Upper lobe of left lung (tissue), 4 donors: ENCODE measurements around the gene PRAF2.

Source experiments
- CTCF ChIP-seq, 6 experiments: fragments of 450-650 bp in 4 of 6; fragments of 200-600 bp in 2 of 6; sonication (generic) in 2 of 6; IDR thresholded peaks; one replicate each; pipeline ENCODE4 v1.5.1; 2016 to 2019; ENCODE audit warnings: antibody characterized with exemption in 6 of 6
- POLR2A ChIP-seq, 4 donors: fragments of 450-650 bp; IDR thresholded peaks; one replicate each; pipeline ENCODE4 v1.5.1; 2016 to 2017; ENCODE audit warnings: antibody characterized with exemption in 4 of 4, mild to moderate bottlenecking in 2 of 4

GRCh38 chrX:49116716-49117115, 42.9 kb upstream of the PRAF2 start:
- TF ChIP-seq CTCF (IDR thresholded peaks at IDR 0.05) (no peak), POLR2A (IDR thresholded peaks at IDR 0.05) (no peak)
